Measurements from ENCODE around the gene TRIM66.

GRCh38 chr11:8601376-8602133 lies 80.9 kb downstream of the TRIM66 start:
- TF ChIP-seq, protein P1, sequence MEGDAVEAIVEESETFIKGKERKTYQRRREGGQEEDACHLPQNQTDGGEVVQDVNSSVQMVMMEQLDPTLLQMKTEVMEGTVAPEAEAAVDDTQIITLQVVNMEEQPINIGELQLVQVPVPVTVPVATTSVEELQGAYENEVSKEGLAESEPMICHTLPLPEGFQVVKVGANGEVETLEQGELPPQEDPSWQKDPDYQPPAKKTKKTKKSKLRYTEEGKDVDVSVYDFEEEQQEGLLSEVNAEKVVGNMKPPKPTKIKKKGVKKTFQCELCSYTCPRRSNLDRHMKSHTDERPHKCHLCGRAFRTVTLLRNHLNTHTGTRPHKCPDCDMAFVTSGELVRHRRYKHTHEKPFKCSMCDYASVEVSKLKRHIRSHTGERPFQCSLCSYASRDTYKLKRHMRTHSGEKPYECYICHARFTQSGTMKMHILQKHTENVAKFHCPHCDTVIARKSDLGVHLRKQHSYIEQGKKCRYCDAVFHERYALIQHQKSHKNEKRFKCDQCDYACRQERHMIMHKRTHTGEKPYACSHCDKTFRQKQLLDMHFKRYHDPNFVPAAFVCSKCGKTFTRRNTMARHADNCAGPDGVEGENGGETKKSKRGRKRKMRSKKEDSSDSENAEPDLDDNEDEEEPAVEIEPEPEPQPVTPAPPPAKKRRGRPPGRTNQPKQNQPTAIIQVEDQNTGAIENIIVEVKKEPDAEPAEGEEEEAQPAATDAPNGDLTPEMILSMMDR (IDR thresholded peaks at IDR 0.05): no peak
- TF ChIP-seq POLR2A (IDR thresholded peaks at IDR 0.05): no peak

All from body of pancreas (tissue), 4 donors.